ENCODE measurements around the gene HNRNPL.
A peak's percentile ranks its signal among the peaks of the same experiment; 100 is the strongest.
"Not testable (repeated sequence)": the region's sequence is repeated elsewhere in the genome, so short reads cannot be mapped to it uniquely, and the experiment has no call there.

HNRNPL gene

DNA sequence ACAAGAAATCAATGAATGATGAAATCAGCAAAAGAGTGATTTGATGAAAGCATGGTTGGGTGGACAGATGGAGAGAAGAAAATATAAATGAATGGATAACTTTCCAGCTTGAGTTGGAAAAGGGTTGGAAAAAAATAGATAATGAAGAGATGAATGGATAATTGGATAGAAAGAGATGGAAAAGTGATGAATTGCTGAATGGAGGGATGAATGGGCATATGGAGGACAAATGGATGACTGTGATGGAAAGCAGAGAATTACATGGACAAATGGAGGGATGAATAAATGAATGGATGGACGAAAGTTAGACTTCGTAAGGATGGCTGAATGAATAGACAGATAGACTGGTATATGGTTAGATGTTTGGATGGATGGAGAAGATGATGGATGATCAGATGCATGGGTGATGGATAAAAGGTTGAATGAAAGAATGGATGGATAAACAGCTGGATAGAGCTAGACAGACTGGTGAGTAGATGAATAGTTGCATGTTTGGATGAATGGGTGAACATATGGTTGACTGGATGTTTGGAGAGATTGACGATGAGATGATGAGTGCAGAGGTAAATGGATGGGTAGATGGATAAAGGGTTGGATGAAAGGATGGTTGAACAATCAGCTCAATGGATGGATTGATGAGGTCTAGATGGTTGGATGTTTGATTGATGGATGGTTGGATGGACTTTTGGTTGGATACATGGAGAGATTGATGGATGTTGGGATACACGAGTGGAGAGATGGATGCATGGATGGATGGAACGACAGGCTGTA is 49.0 kb downstream of the HNRNPL start:
- no peak for DNase-seq

DNA sequence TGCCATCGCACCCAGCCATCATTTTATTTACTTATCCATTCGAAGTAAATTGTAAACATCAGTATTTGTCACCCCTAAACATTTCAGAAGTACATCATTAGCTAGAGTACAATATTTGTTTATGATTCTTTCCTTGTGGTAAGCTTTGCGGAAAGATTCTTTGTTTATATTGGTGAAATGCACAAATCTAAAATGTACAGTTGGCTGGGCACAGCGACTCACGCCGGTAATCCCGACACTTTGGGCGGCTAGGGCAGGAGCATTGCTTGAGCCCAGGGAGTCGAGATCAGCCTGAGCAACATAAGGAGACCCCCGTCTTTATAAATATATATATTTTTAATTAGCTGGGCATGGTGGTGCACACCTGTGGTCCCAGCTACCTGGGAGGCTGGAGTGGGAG is 50.7 kb downstream of the HNRNPL start:
- no peak for DNase-seq

GRCh38 chr19:38797781-38798180 is 52.0 kb downstream of the HNRNPL start:
- not testable (repeated sequence) for DNase-seq

DNA sequence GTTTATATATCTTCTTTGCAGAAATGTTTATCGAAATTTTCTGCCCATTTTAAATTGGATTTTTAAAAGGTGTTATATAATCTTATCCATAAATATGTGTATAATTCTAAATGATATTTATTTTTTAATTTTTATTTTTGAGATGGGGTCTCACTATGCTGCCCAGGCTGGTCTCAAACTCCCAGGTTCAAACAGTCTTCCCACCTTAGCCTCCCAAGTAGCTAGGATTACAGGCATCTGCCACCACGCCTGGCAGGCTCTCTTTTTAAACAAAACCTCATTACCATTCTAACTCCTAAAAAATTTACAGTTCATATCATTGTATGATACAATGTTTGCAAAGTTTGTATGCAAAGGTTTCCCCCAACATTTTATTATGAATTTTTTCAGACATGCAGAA is 53.6 kb downstream of the HNRNPL start:
- DNase-seq: no peak

DNA sequence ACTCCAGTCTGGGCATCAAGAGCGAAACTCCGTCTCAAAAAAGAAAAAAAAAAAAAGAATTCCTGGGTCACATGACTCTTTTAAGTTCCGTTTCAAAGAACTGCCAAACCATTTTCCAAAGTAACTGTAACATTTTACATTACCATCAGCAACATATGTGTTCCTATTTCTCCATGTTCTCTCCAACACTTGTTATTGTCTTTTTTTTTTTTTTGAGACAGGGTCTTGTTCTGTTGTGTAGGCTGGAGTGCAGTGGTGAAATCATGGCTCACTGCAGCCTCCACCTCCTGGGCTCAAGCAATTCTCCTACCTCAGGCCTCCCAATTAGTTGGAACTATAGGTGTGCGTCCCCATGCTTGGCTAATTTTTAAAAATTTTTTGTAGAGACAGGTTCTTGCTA is 54.2 kb downstream of the HNRNPL start:
- DNase-seq: no peak

DNA sequence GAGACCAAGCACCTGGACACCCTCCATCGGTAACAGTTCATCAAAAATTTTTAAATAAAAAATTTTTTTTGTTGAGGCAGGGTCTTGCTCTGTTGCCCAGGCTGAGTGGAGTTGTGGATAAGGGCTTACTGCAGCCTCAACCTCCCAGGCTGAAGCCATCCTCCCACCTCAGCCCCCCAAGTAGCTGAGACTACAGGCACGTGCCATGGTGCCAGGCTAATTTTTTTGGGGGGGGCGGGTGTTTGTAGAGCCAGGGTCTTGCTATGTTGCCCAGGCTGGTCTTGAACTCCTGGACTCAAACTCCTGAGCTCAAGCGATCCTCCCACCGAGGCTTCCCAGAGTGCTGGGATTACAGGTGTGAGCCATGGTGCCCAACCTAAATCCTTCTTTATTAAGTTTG is 56.1 kb downstream of the HNRNPL start:
- no peak for DNase-seq

- peak; percentile 51 for DNase-seq
Observed at GRCh38 chr19:38793177-38793576, 56.6 kb downstream of the HNRNPL start.

- peak; percentile 15 for DNase-seq
Observed at GRCh38 chr19:38792250-38793111, 57.3 kb downstream of the HNRNPL start.

DNA sequence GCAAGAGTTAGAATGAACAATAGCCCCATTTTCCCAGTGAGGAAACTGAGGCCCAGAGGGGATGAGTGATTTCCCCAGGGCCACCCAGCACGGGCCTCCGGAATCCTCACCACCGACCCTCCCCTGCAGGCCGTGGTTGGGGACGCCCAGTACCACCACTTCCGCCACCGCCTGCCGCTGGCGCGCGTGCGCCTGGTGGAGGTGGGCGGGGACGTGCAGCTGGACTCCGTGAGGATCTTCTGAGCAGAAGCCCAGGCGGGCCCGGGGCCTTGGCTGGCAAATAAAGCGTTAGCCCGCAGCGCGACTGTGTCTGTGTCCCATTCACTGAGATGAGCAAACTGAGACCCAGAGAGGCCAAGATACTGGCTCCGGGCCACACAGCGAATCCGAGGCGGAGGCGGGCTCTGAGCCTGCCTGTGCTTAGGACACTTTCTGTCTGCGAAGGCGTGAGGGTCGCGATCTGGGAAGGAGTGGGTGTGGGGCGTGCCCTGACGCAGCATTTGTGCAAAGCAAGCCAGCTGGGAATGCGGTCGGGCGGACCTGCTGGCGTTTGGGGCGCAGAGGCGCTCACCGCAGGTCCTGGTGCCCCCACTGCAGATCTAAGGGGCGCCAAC is 58.2 kb downstream of the HNRNPL start:
- DNase-seq: not testable (repeated sequence)

GRCh38 chr19:38790507-38791403 is 59.0 kb downstream of the HNRNPL start:
- DNase-seq: not testable (repeated sequence)

- DNase-seq: no peak
Observed at GRCh38 chr19:38788478-38789243, 61.1 kb downstream of the HNRNPL start, which contains the start of gene LGALS7B. TSS of gene LGALS7B (plus strand) at chr19:38789200. CDS start at chr19:38789227, 27 bp downstream.

GRCh38 chr19:38786572-38787265 is 63.1 kb downstream of the HNRNPL start:
- DNase-seq: no peak
